Astrocyte (in vitro differentiated cells and primary cell): Measurements from ENCODE around the gene NDUFS8. TPM values are rescaled to one million over a fixed set of nuclear protein-coding genes. Genes with fewer than 3 reads are reported as not detected.

Experiments
- DNase-seq: peaks from one replicate; pipeline ENCODE4 v3.0.0-alpha.2; 2010; ENCODE audit warnings: low read depth
- FAIRE-seq: peaks from 2 replicates; lab custom pipeline; 2011; peaks lifted over from hg19 to GRCh38; lab: Jason Lieb, UNC
- H2AFZ ChIP-seq: 2 replicates; pipeline ENCODE4 v1.6.0; 2012; ENCODE audit warnings: low read depth, low read length, inconsistent platforms
- H3K27ac ChIP-seq: 2 replicates; pipeline ENCODE4 v1.5.1; 2011; ENCODE audit warnings: low read depth, low read length, inconsistent platforms
- H3K27me3 ChIP-seq: 2 replicates; pipeline ENCODE4 v1.6.0; 2011; ENCODE audit warnings: low read length, inconsistent platforms; ENCODE audit not compliant: insufficient read depth
- H3K36me3 ChIP-seq: 2 replicates; pipeline ENCODE4 v1.5.1; 2011; ENCODE audit warnings: low read length, inconsistent platforms; ENCODE audit not compliant: insufficient read depth
- H3K4me1 ChIP-seq: 2 replicates; pipeline ENCODE4 v1.5.1; 2011; ENCODE audit warnings: low read length, inconsistent platforms; ENCODE audit not compliant: insufficient read depth
- H3K4me2 ChIP-seq: 2 replicates; pipeline ENCODE4 v1.6.0; 2012; ENCODE audit warnings: low read length, inconsistent platforms
- H3K4me3 ChIP-seq: 2 replicates; pipeline ENCODE4 v1.5.1; 2011; ENCODE audit warnings: low read depth, mild to moderate bottlenecking, low read length, inconsistent platforms; ENCODE audit not compliant: insufficient read depth
- H3K79me2 ChIP-seq: 2 replicates; pipeline ENCODE4 v1.6.0; 2012; ENCODE audit warnings: mild to moderate bottlenecking, low read length, inconsistent platforms; ENCODE audit not compliant: insufficient read depth
- H3K9ac ChIP-seq: 2 replicates; pipeline ENCODE4 v1.6.0; 2012; ENCODE audit warnings: mild to moderate bottlenecking, low read length, inconsistent platforms
- H3K9me3 ChIP-seq: 2 replicates; pipeline ENCODE4 v1.5.1; 2012; ENCODE audit warnings: low read depth, mild to moderate bottlenecking, low read length, inconsistent platforms; ENCODE audit not compliant: insufficient read depth
- H4K20me1 ChIP-seq: 2 replicates; pipeline ENCODE4 v1.6.0; 2012; ENCODE audit warnings: low read length, inconsistent platforms; ENCODE audit not compliant: insufficient read depth
- H3K27ac Mint-ChIP-seq: one replicate; pipeline ENCODE4 v1.8.0; 2021; ENCODE audit warnings: mild to moderate bottlenecking, mixed read lengths; ENCODE audit not compliant: unreplicated experiment
- H3K27me3 Mint-ChIP-seq: one replicate; pipeline ENCODE4 v1.8.0; 2021; ENCODE audit warnings: low read depth, mixed read lengths; ENCODE audit not compliant: unreplicated experiment
- H3K36me3 Mint-ChIP-seq: one replicate; pipeline ENCODE4 v1.8.0; 2021; ENCODE audit warnings: low read depth, mixed read lengths; ENCODE audit not compliant: unreplicated experiment
- H3K4me1 Mint-ChIP-seq: one replicate; pipeline ENCODE4 v1.8.0; 2021; ENCODE audit warnings: low read depth, mixed read lengths; ENCODE audit not compliant: unreplicated experiment
- H3K4me3 Mint-ChIP-seq: one replicate; pipeline ENCODE4 v1.8.0; 2021; ENCODE audit warnings: mild to moderate bottlenecking, moderate library complexity, mixed read lengths; ENCODE audit not compliant: unreplicated experiment
- H3K9me3 Mint-ChIP-seq: one replicate; pipeline ENCODE4 v1.8.0; 2021; ENCODE audit warnings: mild to moderate bottlenecking, mixed read lengths; ENCODE audit not compliant: unreplicated experiment
- EZH2 ChIP-seq: IDR thresholded peaks from 2 replicates; pipeline ENCODE4 v1.6.1; 2012; ENCODE audit warnings: mild to moderate bottlenecking, low read length, inconsistent platforms; ENCODE audit not compliant: insufficient read depth
- total RNA-seq: library from RNA; stranded (reverse); gene quantifications from 2 replicates; pipeline ENCODE4 v1.2.1, GENCODE V29; 2021
- TF ChIP-seq, protein P1 (sequence below): IDR thresholded peaks from 2 replicates; pipeline ENCODE4 v1.5.1; 2011; ENCODE audit warnings: low read depth, mild to moderate bottlenecking, inconsistent platforms, low read length, moderate library complexity; ENCODE audit not compliant: insufficient read depth

Gene NDUFS8
- total RNA-seq, 1 donor from 2014 or later = 159 TPM

DNA sequence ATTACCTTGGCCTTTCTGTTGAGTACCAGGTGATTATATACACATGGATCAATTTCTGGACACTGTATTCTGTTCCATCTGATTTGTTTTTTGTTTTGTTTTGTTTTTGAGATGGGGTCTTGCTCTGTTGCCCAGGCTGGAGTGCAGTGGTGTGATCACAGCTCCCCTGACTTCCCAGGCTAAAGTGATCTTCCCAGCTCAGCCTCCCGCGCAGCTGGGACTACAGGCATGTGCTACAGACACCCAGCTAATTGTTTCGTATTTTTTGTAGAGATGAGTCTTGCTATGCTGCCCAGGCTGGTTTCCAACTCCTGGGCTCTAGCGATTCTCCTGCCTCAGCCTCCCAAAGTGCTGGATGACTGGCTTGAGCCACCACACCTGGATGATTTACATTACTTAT lies 27.3 kb downstream of the NDUFS8 start:
- Mint-ChIP-seq H3K4me3 (no peak overlapping the region), H3K27ac (no peak overlapping the region), H3K27me3 (no peaks in the 10 kb centered on the region), H3K4me1 (no peaks in the 10 kb centered on the region), H3K36me3 (peaks cover 43% of the 10 kb centered on the region), H3K9me3 (no peaks in the 10 kb centered on the region)
- TF ChIP-seq, protein P1, sequence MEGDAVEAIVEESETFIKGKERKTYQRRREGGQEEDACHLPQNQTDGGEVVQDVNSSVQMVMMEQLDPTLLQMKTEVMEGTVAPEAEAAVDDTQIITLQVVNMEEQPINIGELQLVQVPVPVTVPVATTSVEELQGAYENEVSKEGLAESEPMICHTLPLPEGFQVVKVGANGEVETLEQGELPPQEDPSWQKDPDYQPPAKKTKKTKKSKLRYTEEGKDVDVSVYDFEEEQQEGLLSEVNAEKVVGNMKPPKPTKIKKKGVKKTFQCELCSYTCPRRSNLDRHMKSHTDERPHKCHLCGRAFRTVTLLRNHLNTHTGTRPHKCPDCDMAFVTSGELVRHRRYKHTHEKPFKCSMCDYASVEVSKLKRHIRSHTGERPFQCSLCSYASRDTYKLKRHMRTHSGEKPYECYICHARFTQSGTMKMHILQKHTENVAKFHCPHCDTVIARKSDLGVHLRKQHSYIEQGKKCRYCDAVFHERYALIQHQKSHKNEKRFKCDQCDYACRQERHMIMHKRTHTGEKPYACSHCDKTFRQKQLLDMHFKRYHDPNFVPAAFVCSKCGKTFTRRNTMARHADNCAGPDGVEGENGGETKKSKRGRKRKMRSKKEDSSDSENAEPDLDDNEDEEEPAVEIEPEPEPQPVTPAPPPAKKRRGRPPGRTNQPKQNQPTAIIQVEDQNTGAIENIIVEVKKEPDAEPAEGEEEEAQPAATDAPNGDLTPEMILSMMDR = no peak
- no peak for TF ChIP-seq EZH2
- FAIRE-seq (no peak), DNase-seq (no peak)
- H3K4me2 ChIP-seq = no peak overlapping the region
- H3K9ac ChIP-seq = no peak overlapping the region
- H3K4me1 ChIP-seq = no peaks in the 10 kb centered on the region
- peaks cover 7% of the 10 kb centered on the region for H3K36me3 ChIP-seq
- no peaks in the 10 kb centered on the region for H3K27me3 ChIP-seq
- H3K79me2 ChIP-seq = no peaks in the 10 kb centered on the region
- no peak overlapping the region for H3K27ac ChIP-seq
- H2AFZ ChIP-seq = no peak overlapping the region
- no peaks in the 10 kb centered on the region for H3K9me3 ChIP-seq
- no peaks in the 10 kb centered on the region for H4K20me1 ChIP-seq
- H3K4me3 ChIP-seq = no peak overlapping the region

DNA sequence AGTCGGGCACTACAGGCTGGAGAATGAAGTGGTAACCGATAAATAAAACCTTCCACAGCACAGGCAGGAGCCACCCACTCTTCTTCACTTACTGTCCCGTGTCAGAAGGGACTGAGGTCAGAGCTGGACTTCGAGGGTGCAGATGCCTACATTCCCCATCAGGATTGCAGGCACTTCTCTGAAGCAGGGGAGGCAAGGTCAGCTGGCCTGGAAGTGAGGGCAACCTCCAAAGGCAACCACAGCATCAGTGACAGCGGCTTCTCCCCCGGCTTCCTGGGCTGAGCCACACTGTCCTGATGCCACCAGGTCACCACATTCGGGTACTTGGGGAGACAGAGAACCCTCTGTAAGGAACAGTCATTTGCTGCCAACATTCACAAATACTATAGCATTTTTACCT lies 31.0 kb downstream of the NDUFS8 start:
- H3K36me3 ChIP-seq = peaks cover 9% of the 10 kb centered on the region
- H3K4me2 ChIP-seq = no peak overlapping the region
- H3K79me2 ChIP-seq = no peaks in the 10 kb centered on the region
- Mint-ChIP-seq H3K9me3 (no peaks in the 10 kb centered on the region), H3K27me3 (no peaks in the 10 kb centered on the region), H3K36me3 (peaks cover 49% of the 10 kb centered on the region), H3K27ac (no peak overlapping the region), H3K4me1 (peaks cover 10% of the 10 kb centered on the region), H3K4me3 (no peak overlapping the region)
- no peak overlapping the region for H2AFZ ChIP-seq
- no peaks in the 10 kb centered on the region for H3K27me3 ChIP-seq
- no peaks in the 10 kb centered on the region for H3K9me3 ChIP-seq
- DNase-seq (no peak), FAIRE-seq (no peak)
- no peak overlapping the region for H3K9ac ChIP-seq
- TF ChIP-seq, protein P1 = no peak
- no peak for TF ChIP-seq EZH2
- H3K4me3 ChIP-seq = no peak overlapping the region
- H3K27ac ChIP-seq = no peak overlapping the region
- H4K20me1 ChIP-seq = no peaks in the 10 kb centered on the region
- H3K4me1 ChIP-seq = no peaks in the 10 kb centered on the region

DNA sequence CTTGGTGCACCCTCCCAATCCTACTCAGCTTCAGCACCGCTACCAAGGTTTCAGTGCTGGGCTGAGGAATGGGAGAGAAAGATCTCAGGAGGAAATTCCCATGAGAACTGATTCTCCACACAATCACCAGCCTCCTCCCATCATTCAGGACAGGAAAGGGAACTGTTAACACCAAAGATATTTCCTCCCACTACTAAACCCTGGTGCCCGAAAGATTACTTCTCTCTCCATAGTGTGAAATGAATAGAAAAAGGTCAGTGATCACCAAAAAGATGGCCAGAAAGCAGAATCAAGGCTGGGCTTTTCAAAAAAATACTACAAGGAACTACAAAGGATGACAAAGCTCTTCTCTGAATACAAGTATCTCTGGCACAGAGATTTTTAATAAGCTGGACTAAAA lies 34.4 kb downstream of the NDUFS8 start:
- no peaks in the 10 kb centered on the region for H3K9me3 ChIP-seq
- H3K4me2 ChIP-seq = no peak overlapping the region
- no peak overlapping the region for H3K27ac ChIP-seq
- no peak overlapping the region for H3K27ac Mint-ChIP-seq
- no peaks in the 10 kb centered on the region for H3K4me1 ChIP-seq
- H3K79me2 ChIP-seq = no peaks in the 10 kb centered on the region
- H3K4me3 ChIP-seq = no peak overlapping the region
- no peak for DNase-seq
- TF ChIP-seq EZH2 = no peak
- TF ChIP-seq, protein P1 = no peak
- H2AFZ ChIP-seq = no peak overlapping the region
- no peaks in the 10 kb centered on the region for H3K9me3 Mint-ChIP-seq
- FAIRE-seq = no peak
- H3K36me3 Mint-ChIP-seq = peaks cover 42% of the 10 kb centered on the region
- no peaks in the 10 kb centered on the region for H3K27me3 ChIP-seq
- H4K20me1 ChIP-seq = no peaks in the 10 kb centered on the region
- H3K27me3 Mint-ChIP-seq = no peaks in the 10 kb centered on the region
- no peak overlapping the region for H3K9ac ChIP-seq
- H3K4me1 Mint-ChIP-seq = peaks cover 18% of the 10 kb centered on the region
- no peak overlapping the region for H3K4me3 Mint-ChIP-seq
- H3K36me3 ChIP-seq = peaks cover 11% of the 10 kb centered on the region
